Caco-2 (cell line): Measurements from ENCODE around the gene SLC6A13. TPM values are rescaled to one million over a fixed set of nuclear protein-coding genes. Genes with fewer than 3 reads are reported as not detected.

Experiments
- BruUV-seq: library from RNA; stranded (reverse); fragments of 400-500 nt; replicated peaks from 2 replicates; lab custom pipeline; 2021; lab: Mats Ljungman, UMichigan
- CTCF ChIA-PET: fragments of 300-600 bp; sonication (Branson Sonifier 250); formaldehyde crosslinking; loops from one replicate; lab custom pipeline; 2022; ENCODE audit warnings: antibody characterized with exemption; lab: Charles Lee
- POLR2A ChIA-PET: fragments of 300-600 bp; sonication (Branson Sonifier 250); formaldehyde crosslinking; loops from one replicate; lab custom pipeline; 2022; ENCODE audit warnings: antibody characterized with exemption; lab: Charles Lee
- DNase-seq, 2 experiments: peaks; one replicate each; pipeline versions ENCODE4 v3.0.0 to v3.0.0-alpha.2; 2020 to 2022
- H3K27me3 ChIP-seq: replicated peaks from 2 replicates; pipeline ENCODE4 v1.6.0; 2011; ENCODE audit warnings: low read length; ENCODE audit not compliant: control insufficient read depth, insufficient read depth
- H3K36me3 ChIP-seq: 2 replicates; pipeline ENCODE4 v1.5.1; 2011; ENCODE audit warnings: low read length; ENCODE audit not compliant: control insufficient read depth, insufficient read depth
- H3K4me1 ChIP-seq: fragments of 250-450 bp; sonication (Bioruptor Pico); 2 replicates; pipeline ENCODE4 v1.5.1; 2020; ENCODE audit warnings: mild to moderate bottlenecking
- H3K4me3 ChIP-seq: 2 replicates; pipeline ENCODE4 v1.5.1; 2011; ENCODE audit warnings: low read depth, mild to moderate bottlenecking, control low read depth, low read length
- H3K9me3 ChIP-seq: fragments of 250-450 bp; sonication (Bioruptor Pico); 2 replicates; pipeline ENCODE4 v1.5.1; 2020; ENCODE audit warnings: mild to moderate bottlenecking, moderate library complexity
- H3K27ac Mint-ChIP-seq: one replicate; pipeline ENCODE4 v1.8.0; 2022; ENCODE audit warnings: mixed read lengths; ENCODE audit not compliant: unreplicated experiment
- H3K27me3 Mint-ChIP-seq: one replicate; pipeline ENCODE4 v1.8.0; 2022; ENCODE audit warnings: mixed read lengths; ENCODE audit not compliant: insufficient read depth, unreplicated experiment
- H3K36me3 Mint-ChIP-seq: one replicate; pipeline ENCODE4 v1.8.0; 2022; ENCODE audit warnings: mild to moderate bottlenecking, mixed read lengths; ENCODE audit not compliant: insufficient read depth, unreplicated experiment
- H3K4me1 Mint-ChIP-seq: one replicate; pipeline ENCODE4 v1.8.0; 2022; ENCODE audit warnings: low read depth, mixed read lengths; ENCODE audit not compliant: unreplicated experiment
- H3K4me3 Mint-ChIP-seq: one replicate; pipeline ENCODE4 v1.8.0; 2022; ENCODE audit warnings: mild to moderate bottlenecking, moderate library complexity, mixed read lengths; ENCODE audit not compliant: unreplicated experiment
- H3K9me3 Mint-ChIP-seq: one replicate; pipeline ENCODE4 v1.8.0; 2022; ENCODE audit warnings: mixed read lengths; ENCODE audit not compliant: unreplicated experiment
- intact Hi-C: fragments of 100-400 bp; cut with micrococcal nuclease; formaldehyde crosslinking; loops from one replicate; pipeline ENCODE4 v1.10.0; 2022; ENCODE audit not compliant: unreplicated experiment
- total RNA-seq: library from RNA; stranded (reverse); gene quantifications from 2 replicates; pipeline ENCODE4 v1.2.3, GENCODE V29; 2022
- TF ChIP-seq, protein P1 (sequence below), 2 experiments: fragments of 200-600 bp in 1 of 2; IDR thresholded peaks; 1 replicate in 1 of 2; 2 replicates in 1 of 2; pipeline versions ENCODE4 v1.5.1 to v1.8.0; 2011 to 2022; ENCODE audit warnings: antibody characterized with exemption in 1 of 2, control low read depth in 1 of 2, inconsistent platforms in 1 of 2, low read depth in 1 of 2, low read length in 1 of 2, mild to moderate bottlenecking in 1 of 2, moderate library complexity in 1 of 2; ENCODE audit not compliant: insufficient read depth in 1 of 2, severe bottlenecking in 1 of 2, unreplicated experiment in 1 of 2

SLC6A13 gene
- total RNA-seq, 1 experiment from 2014 or later, result 1.0 TPM

DNA sequence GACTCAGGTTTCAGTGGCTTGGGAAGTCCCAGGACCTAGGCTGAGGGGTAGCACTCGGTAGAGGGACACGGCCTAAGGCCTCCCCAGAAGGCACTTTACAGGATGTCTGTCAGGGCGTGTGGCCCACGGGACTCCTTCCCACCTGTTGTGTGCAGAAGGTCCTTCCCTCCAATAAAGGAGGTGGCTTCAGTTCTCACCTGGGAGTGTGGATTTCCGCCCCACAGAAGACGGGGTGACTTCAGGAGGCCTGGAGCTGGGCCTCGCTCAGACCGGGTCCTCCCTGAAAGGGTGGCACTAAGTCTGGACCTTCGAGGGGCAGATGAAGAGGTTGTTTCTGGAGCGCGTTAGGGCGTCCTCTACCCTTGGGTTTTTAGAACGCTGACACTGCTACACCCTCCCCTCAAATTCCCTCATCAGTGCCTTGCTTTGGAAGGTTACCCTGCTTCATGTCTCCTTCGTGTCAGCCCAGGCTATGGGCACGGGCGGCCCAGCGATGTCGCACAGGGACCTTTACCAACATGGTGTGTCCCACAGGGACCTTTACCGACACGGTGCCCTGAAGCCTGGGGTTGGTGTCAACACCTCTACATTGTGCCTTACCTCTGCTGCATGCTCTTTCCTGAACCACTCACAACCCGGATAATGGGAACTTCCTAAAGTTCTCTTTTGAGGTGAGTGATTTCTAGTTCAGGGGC, 55.7 kb downstream of the SLC6A13 start:
- H3K27me3 Mint-ChIP-seq, result peaks cover 12% of the 10 kb centered on the region
- intact Hi-C loops, result no loop called here
- peaks cover 26% of the 10 kb centered on the region for H3K4me1 Mint-ChIP-seq
- Histone ChIP-seq H3K27me3 (no peaks in the 10 kb centered on the region), H3K4me1 (peaks cover 25% of the 10 kb centered on the region), H3K36me3 (no peaks in the 10 kb centered on the region), H3K4me3 (no peak overlapping the region), H3K9me3 (no peaks in the 10 kb centered on the region)
- no peak overlapping the region for H3K27ac Mint-ChIP-seq
- CTCF ChIA-PET, result no interaction called here
- BruUV-seq, result no TSS peak
- POLR2A ChIA-PET, result no interaction called here
- TF ChIP-seq, protein P1, sequence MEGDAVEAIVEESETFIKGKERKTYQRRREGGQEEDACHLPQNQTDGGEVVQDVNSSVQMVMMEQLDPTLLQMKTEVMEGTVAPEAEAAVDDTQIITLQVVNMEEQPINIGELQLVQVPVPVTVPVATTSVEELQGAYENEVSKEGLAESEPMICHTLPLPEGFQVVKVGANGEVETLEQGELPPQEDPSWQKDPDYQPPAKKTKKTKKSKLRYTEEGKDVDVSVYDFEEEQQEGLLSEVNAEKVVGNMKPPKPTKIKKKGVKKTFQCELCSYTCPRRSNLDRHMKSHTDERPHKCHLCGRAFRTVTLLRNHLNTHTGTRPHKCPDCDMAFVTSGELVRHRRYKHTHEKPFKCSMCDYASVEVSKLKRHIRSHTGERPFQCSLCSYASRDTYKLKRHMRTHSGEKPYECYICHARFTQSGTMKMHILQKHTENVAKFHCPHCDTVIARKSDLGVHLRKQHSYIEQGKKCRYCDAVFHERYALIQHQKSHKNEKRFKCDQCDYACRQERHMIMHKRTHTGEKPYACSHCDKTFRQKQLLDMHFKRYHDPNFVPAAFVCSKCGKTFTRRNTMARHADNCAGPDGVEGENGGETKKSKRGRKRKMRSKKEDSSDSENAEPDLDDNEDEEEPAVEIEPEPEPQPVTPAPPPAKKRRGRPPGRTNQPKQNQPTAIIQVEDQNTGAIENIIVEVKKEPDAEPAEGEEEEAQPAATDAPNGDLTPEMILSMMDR (IDR thresholded peaks at IDR 0.05; ENCODE audit: insufficient read depth in 1 of 2, low read depth in 1 of 2, low read length in 1 of 2, severe bottlenecking in 1 of 2, unreplicated experiment in 1 of 2), result no peak
- H3K4me3 Mint-ChIP-seq, result no peak overlapping the region
- DNase-seq, result no peak
- no peaks in the 10 kb centered on the region for H3K36me3 Mint-ChIP-seq
- no peaks in the 10 kb centered on the region for H3K9me3 Mint-ChIP-seq

DNA sequence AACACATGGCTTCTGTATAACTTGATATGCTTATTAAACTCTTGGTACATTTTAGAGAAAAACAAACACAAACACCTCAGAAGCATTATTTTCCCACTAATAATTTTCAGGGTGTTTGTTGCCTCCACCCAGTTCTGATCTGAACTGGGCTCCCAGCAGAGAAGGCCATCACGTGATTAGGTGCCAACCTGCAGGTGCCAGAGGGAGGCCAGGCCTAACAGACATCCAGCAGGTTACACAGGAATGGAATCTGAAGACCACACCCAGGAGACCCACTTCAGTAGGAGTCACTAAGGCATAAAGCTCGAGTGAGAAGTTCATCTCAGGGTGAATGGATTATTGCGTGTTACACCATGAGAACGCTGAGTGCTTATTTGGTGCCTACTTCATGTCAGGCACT, 57.6 kb downstream of the SLC6A13 start:
- ChIA-PET CTCF (no interaction called here), POLR2A (no interaction called here)
- Mint-ChIP-seq H3K27ac (no peak overlapping the region), H3K27me3 (peaks cover 17% of the 10 kb centered on the region), H3K4me3 (peak overlapping the region; percentile 64), H3K9me3 (no peaks in the 10 kb centered on the region), H3K36me3 (no peaks in the 10 kb centered on the region), H3K4me1 (peaks cover 10% of the 10 kb centered on the region)
- Histone ChIP-seq H3K27me3 (no peaks in the 10 kb centered on the region), H3K9me3 (no peaks in the 10 kb centered on the region), H3K36me3 (no peaks in the 10 kb centered on the region), H3K4me3 (no peak overlapping the region), H3K4me1 (peaks cover 13% of the 10 kb centered on the region)
- no TSS peak for BruUV-seq
- TF ChIP-seq, protein P1 (IDR thresholded peaks at IDR 0.05; ENCODE audit: insufficient read depth in 1 of 2, low read depth in 1 of 2, low read length in 1 of 2, severe bottlenecking in 1 of 2, unreplicated experiment in 1 of 2), result no peak
- intact Hi-C loops, result no loop called here
- no peak for DNase-seq

DNA sequence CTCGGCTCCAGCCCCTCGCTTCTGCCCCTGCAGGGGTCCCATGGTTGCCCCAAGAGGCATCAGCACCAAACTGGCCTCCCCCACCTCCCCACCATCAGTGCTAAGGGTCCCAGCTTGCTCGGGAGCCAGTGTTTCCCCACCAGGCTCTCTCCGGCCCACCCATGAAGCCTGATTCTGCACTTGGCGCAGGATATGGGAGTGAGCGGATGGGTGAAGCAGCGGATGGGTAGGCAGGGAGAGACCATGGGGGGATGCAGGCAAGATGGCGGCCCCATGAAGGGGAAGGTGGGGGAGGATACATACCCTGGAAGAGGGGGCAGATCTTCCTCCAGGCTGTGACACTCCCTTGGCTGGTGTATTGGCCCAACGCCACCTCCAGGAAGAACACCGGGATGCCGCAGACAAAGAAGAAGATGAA, 58.4 kb downstream of the SLC6A13 start:
- DNase-seq, result no peak
- Histone ChIP-seq H3K4me1 (peaks cover 10% of the 10 kb centered on the region; the same call in 1 of the 2 replicates), H3K4me3 (peak overlapping the region; percentile 36), H3K36me3 (no peaks in the 10 kb centered on the region), H3K9me3 (no peaks in the 10 kb centered on the region), H3K27me3 (no peaks in the 10 kb centered on the region)
- Mint-ChIP-seq H3K4me1 (peaks cover 4% of the 10 kb centered on the region), H3K9me3 (no peaks in the 10 kb centered on the region), H3K4me3 (peak overlapping the region; percentile 64), H3K27me3 (peaks cover 17% of the 10 kb centered on the region), H3K27ac (no peak overlapping the region), H3K36me3 (no peaks in the 10 kb centered on the region)
- intact Hi-C loops, result loop anchor here (5.0 kb wide), 1 partner anchor 118 kb away; no protein-coding TSS in a partner anchor
- CTCF ChIA-PET, result interaction anchor here (0.8 kb wide), 1 partner anchor 147 kb away, joined by 3 read pairs; no protein-coding TSS in a partner anchor
- no TSS peak for BruUV-seq
- POLR2A ChIA-PET, result no interaction called here
- TF ChIP-seq, protein P1 (IDR thresholded peaks at IDR 0.05; ENCODE audit: insufficient read depth in 1 of 2, low read depth in 1 of 2, low read length in 1 of 2, severe bottlenecking in 1 of 2, unreplicated experiment in 1 of 2), result no peak
